GM23338 (cell line): ENCODE data around the gene ELAVL4.

Experiments used
- EZH2 ChIP-seq: fragments of 200-600 bp; sonication (generic); IDR thresholded peaks from one replicate; pipeline ENCODE4 v1.8.0; 2017; ENCODE audit warnings: antibody characterized with exemption, mild to moderate bottlenecking, low read depth; ENCODE audit not compliant: unreplicated experiment
- EZH2phosphoT487 ChIP-seq: fragments of 200-600 bp; sonication (generic); IDR thresholded peaks from one replicate; pipeline ENCODE4 v1.8.1; 2018; ENCODE audit warnings: antibody characterized with exemption; ENCODE audit not compliant: unreplicated experiment
- POLR2AphosphoS5 ChIP-seq: IDR thresholded peaks from 2 replicates; pipeline ENCODE4 v1.6.1; 2016; ENCODE audit warnings: antibody characterized with exemption, low read depth
- ZNF114 ChIP-seq: fragments of 250-450 bp; sonication (Bioruptor Pico); IDR thresholded peaks from 2 replicates; pipeline ENCODE4 v1.5.0; 2020; ENCODE audit warnings: mild to moderate bottlenecking, moderate library complexity
- TF ChIP-seq, protein P1 (sequence below), 2 experiments: fragments of 200-600 bp in 1 of 2; sonication (generic) in 1 of 2; conservative IDR thresholded peaks; 2 replicates each; pipeline versions ENCODE4 v1.5.1 to v1.6.1; 2016 to 2017; ENCODE audit warnings: antibody characterized with exemption in 2 of 2, low read depth in 2 of 2, mild to moderate bottlenecking in 2 of 2, moderate library complexity in 1 of 2
- TF ChIP-seq, protein P2 (sequence below): IDR thresholded peaks from 2 replicates; pipeline ENCODE4 v1.6.1; 2016; ENCODE audit warnings: antibody characterized with exemption

DNA sequence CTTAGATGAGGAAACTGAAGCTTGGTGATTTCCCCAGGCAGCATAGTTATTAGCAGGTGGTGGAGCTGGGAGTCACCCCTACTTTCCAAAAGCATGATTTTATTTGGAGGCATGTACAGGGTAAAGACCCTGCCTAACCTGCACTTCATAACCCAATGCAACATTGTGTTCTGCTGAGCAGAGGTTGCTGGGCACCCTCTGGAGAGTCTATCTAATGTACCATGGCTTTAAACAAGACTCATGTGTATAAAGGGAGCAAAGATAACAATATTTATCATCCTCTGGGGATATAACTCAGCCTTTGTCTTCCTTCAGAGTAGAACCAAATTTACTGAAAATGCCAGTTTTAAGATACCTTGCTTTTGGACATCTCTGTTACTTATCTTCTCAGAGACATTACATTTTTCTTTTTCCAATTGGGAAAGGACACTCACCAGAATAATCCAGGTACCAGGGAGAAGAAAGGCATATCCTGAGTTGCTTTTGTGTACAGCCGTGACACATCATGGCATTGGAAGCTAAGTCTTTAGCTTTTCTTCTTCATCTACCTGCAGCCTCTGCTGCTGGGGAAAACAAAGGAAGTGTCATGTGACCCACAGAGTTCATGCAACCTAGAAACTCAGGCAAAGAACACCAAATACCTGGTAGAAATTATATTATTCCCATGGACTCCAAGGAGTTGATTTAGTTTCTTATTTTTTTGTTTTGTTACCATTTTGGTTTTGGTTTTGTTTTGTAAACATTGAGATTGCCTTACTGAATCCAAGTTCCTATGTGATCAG is 39.6 kb downstream of the ELAVL4 start:
- no peak for TF ChIP-seq POLR2AphosphoS5
- TF ChIP-seq EZH2phosphoT487: no peak
- TF ChIP-seq, protein P1, sequence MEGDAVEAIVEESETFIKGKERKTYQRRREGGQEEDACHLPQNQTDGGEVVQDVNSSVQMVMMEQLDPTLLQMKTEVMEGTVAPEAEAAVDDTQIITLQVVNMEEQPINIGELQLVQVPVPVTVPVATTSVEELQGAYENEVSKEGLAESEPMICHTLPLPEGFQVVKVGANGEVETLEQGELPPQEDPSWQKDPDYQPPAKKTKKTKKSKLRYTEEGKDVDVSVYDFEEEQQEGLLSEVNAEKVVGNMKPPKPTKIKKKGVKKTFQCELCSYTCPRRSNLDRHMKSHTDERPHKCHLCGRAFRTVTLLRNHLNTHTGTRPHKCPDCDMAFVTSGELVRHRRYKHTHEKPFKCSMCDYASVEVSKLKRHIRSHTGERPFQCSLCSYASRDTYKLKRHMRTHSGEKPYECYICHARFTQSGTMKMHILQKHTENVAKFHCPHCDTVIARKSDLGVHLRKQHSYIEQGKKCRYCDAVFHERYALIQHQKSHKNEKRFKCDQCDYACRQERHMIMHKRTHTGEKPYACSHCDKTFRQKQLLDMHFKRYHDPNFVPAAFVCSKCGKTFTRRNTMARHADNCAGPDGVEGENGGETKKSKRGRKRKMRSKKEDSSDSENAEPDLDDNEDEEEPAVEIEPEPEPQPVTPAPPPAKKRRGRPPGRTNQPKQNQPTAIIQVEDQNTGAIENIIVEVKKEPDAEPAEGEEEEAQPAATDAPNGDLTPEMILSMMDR (conservative IDR thresholded peaks at IDR 0.05; ENCODE audit: low read depth in 2 of 2): no peak
- TF ChIP-seq, protein P2, sequence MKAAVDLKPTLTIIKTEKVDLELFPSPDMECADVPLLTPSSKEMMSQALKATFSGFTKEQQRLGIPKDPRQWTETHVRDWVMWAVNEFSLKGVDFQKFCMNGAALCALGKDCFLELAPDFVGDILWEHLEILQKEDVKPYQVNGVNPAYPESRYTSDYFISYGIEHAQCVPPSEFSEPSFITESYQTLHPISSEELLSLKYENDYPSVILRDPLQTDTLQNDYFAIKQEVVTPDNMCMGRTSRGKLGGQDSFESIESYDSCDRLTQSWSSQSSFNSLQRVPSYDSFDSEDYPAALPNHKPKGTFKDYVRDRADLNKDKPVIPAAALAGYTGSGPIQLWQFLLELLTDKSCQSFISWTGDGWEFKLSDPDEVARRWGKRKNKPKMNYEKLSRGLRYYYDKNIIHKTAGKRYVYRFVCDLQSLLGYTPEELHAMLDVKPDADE: no peak
- no peak for TF ChIP-seq ZNF114 (CRISPR knock-in tag)
- TF ChIP-seq EZH2: no peak
